ENCODE data around the gene TNKS1BP1.
A peak's percentile ranks its signal among the peaks of the same experiment; 100 is the strongest.

DNA sequence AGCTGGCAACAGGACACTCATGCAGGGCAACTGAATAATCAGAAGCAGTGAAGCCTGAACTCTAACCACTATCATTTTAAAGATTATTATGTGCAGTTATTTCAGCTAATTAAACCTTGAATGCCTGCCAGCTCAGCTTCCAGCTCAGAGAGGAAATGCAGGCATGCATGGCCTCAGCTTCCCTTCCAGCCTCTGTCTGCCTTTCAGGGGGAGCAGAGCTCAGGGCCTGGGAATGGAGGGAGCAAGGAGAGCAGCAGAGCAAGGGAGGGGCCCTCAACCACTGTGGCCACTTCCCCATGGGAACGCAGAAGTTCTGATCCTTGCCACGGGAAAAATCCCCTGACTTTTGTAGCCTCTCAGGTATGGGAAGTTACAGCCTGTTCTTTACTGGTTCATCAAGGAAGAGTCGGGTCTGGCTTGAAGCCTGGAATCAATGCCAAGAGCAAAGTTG is 55.2 kb downstream of the TNKS1BP1 start:
- 0 out of 2 replicates have a peak, but pooled peaks have one; percentile 10 for TF ChIP-seq RCOR1 (IDR thresholded peaks at IDR 0.05; ENCODE audit: low read length)
- TF ChIP-seq YY1 (IDR thresholded peaks at IDR 0.05; ENCODE audit: low read depth) = no peak
- TF ChIP-seq, protein P1, sequence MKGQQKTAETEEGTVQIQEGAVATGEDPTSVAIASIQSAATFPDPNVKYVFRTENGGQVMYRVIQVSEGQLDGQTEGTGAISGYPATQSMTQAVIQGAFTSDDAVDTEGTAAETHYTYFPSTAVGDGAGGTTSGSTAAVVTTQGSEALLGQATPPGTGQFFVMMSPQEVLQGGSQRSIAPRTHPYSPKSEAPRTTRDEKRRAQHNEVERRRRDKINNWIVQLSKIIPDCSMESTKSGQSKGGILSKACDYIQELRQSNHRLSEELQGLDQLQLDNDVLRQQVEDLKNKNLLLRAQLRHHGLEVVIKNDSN (IDR thresholded peaks at IDR 0.05; ENCODE audit: borderline replicate concordance, low read depth) = no peak
- TF ChIP-seq, protein P2, sequence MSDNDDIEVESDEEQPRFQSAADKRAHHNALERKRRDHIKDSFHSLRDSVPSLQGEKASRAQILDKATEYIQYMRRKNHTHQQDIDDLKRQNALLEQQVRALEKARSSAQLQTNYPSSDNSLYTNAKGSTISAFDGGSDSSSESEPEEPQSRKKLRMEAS (IDR thresholded peaks at IDR 0.05; ENCODE audit: low read depth) = no peak
- no peak for TF ChIP-seq CHD2 (IDR thresholded peaks at IDR 0.05; ENCODE audit: low read length, partially characterized antibody)
- TF ChIP-seq SMC3 (IDR thresholded peaks at IDR 0.05; ENCODE audit: low read depth, low read length) = no peak
- TF ChIP-seq, protein P3, sequence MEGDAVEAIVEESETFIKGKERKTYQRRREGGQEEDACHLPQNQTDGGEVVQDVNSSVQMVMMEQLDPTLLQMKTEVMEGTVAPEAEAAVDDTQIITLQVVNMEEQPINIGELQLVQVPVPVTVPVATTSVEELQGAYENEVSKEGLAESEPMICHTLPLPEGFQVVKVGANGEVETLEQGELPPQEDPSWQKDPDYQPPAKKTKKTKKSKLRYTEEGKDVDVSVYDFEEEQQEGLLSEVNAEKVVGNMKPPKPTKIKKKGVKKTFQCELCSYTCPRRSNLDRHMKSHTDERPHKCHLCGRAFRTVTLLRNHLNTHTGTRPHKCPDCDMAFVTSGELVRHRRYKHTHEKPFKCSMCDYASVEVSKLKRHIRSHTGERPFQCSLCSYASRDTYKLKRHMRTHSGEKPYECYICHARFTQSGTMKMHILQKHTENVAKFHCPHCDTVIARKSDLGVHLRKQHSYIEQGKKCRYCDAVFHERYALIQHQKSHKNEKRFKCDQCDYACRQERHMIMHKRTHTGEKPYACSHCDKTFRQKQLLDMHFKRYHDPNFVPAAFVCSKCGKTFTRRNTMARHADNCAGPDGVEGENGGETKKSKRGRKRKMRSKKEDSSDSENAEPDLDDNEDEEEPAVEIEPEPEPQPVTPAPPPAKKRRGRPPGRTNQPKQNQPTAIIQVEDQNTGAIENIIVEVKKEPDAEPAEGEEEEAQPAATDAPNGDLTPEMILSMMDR (IDR thresholded peaks at IDR 0.05) = no peak
- no peak for TF ChIP-seq FOXM1 (IDR thresholded peaks at IDR 0.05; ENCODE audit: low read depth)
- TF ChIP-seq NFIC (IDR thresholded peaks at IDR 0.05; ENCODE audit: borderline replicate concordance) = no peak
- no peak for TF ChIP-seq TCF12 (IDR thresholded peaks at IDR 0.05)
- no peak for TF ChIP-seq EP300 (IDR thresholded peaks at IDR 0.05; ENCODE audit: borderline replicate concordance in 1 of 2, low read depth in 1 of 2, low read length in 1 of 2)
- TF ChIP-seq TAF1 (IDR thresholded peaks at IDR 0.05; ENCODE audit: borderline replicate concordance, low read depth, low read length) = no peak
- no peak for TF ChIP-seq POLR2AphosphoS5 (IDR thresholded peaks at IDR 0.05; ENCODE audit: low read depth, low read length)
- TF ChIP-seq, protein P4, sequence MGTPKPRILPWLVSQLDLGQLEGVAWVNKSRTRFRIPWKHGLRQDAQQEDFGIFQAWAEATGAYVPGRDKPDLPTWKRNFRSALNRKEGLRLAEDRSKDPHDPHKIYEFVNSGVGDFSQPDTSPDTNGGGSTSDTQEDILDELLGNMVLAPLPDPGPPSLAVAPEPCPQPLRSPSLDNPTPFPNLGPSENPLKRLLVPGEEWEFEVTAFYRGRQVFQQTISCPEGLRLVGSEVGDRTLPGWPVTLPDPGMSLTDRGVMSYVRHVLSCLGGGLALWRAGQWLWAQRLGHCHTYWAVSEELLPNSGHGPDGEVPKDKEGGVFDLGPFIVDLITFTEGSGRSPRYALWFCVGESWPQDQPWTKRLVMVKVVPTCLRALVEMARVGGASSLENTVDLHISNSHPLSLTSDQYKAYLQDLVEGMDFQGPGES (IDR thresholded peaks at IDR 0.05; ENCODE audit: low read depth, low read length) = no peak
